ENCODE results near the gene PSG6. TPM values are rescaled to one million over a fixed set of nuclear protein-coding genes. Genes with fewer than 3 reads are reported as not detected.
"Not testable (repeated sequence)": the region's sequence is repeated elsewhere in the genome, so short reads cannot be mapped to it uniquely, and the experiment has no call there.

Gene PSG6
- polyA plus RNA-seq, 1 donor (not counting 4 experiments of a cell fraction or from before 2014, with no cell fraction given), result 0.45 TPM

DNA sequence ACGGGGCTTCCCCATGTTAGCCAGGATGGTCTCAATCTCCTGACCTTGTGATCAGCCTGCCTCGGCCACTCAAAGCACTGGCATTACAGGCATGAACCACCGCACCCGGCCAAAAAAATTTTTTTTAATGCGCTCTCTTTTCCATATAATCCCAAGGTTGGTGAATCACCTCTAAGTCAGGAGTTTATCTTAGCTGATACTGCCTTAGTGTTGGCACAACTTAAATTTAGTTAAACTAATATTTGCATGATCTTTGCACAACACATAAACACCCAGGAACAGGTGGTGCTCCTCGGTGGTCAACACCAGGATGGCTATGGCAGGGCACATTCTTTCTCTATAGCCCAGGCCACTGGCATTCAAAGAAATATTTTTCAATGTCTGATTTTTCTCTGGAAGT lies 43.4 kb upstream of the PSG6 start:
- H3K9me1 ChIP-seq (ENCODE audit: control insufficient read depth, extremely low read depth, insufficient read depth, low read length), result no peaks in the 10 kb centered on the region
- dilution Hi-C loops (cut with MboI; ENCODE audit: extremely low pct_ligation_motif_present, low sequenced_read_pairs), result no loop called here
- no peak overlapping the region for H2AFZ ChIP-seq (ENCODE audit: control insufficient read depth, low read length)
- no peak overlapping the region for H3K4me2 ChIP-seq (ENCODE audit: control insufficient read depth, extremely low read depth, insufficient read depth, low read depth, low read length)
- no peaks in the 10 kb centered on the region for H3K79me2 ChIP-seq (ENCODE audit: control insufficient read depth, insufficient read depth, low read length)
- H3K4me1 ChIP-seq (ENCODE audit: control insufficient read depth, extremely low read depth, insufficient read depth, low read length), result peaks cover 8% of the 10 kb centered on the region
- H3K9ac ChIP-seq (ENCODE audit: control insufficient read depth, extremely low read depth, insufficient read depth, low read length), result no peak overlapping the region
- no peaks in the 10 kb centered on the region for H3K36me3 ChIP-seq (ENCODE audit: control insufficient read depth in 2 of 2, extremely low read depth in 1 of 2, insufficient read depth in 2 of 2, low read length in 2 of 2)
- H3K9me3 ChIP-seq (ENCODE audit: control insufficient read depth, low read depth, low read length), result no peaks in the 10 kb centered on the region
- FAIRE-seq, result no peak
- H4K20me1 ChIP-seq (ENCODE audit: control insufficient read depth, extremely low read depth, insufficient read depth, low read length), result no peaks in the 10 kb centered on the region
- H3K27ac ChIP-seq (ENCODE audit: control insufficient read depth, insufficient read depth, low read length), result no peak overlapping the region
- DNase-seq (ENCODE audit: low read depth, low spot score), result no peak
- no peaks in the 10 kb centered on the region for H3K27me3 ChIP-seq (ENCODE audit: control insufficient read depth, extremely low read depth, insufficient read depth, low read length)
- TF ChIP-seq, protein P1, sequence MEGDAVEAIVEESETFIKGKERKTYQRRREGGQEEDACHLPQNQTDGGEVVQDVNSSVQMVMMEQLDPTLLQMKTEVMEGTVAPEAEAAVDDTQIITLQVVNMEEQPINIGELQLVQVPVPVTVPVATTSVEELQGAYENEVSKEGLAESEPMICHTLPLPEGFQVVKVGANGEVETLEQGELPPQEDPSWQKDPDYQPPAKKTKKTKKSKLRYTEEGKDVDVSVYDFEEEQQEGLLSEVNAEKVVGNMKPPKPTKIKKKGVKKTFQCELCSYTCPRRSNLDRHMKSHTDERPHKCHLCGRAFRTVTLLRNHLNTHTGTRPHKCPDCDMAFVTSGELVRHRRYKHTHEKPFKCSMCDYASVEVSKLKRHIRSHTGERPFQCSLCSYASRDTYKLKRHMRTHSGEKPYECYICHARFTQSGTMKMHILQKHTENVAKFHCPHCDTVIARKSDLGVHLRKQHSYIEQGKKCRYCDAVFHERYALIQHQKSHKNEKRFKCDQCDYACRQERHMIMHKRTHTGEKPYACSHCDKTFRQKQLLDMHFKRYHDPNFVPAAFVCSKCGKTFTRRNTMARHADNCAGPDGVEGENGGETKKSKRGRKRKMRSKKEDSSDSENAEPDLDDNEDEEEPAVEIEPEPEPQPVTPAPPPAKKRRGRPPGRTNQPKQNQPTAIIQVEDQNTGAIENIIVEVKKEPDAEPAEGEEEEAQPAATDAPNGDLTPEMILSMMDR (optimal IDR thresholded peaks at IDR 0.05 in 1 of 3, IDR thresholded peaks at IDR 0.05 in 1 of 3, conservative IDR thresholded peaks at IDR 0.05 in 1 of 3; ENCODE audit: extremely low read depth in 1 of 3, insufficient read depth in 2 of 3, low read length in 3 of 3), result no peak
- TF ChIP-seq EZH2 (IDR thresholded peaks at IDR 0.05; ENCODE audit: low read length), result no peak
- H3K4me3 ChIP-seq (ENCODE audit: control insufficient read depth in 2 of 3, extremely low read depth in 1 of 3, insufficient read depth in 2 of 3, low read depth in 1 of 3, low read length in 3 of 3), result no peak overlapping the region

DNA sequence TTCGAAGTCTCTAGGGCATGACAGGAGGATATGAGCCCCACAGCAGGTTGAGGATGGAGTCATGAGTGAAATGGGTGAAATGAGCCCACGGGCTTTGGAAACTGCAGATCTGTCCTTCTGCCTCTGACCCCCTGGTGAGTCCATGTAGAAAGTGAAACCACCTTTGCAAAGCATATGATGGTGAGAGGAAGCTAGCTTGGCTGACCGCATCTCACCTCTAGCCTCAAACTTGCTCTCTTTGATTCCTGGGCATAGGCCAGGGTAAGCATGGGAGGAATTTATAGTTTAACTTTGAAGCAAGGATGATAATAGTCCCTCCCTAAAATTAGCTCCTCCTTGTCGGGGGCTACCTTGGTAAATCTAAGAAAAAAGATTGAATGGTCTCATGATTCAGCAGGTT lies 34.4 kb upstream of the PSG6 start:
- H3K27me3 ChIP-seq (ENCODE audit: control insufficient read depth, extremely low read depth, insufficient read depth, low read length); FAIRE-seq; H3K4me3 ChIP-seq (ENCODE audit: control insufficient read depth in 2 of 3, extremely low read depth in 1 of 3, insufficient read depth in 2 of 3, low read depth in 1 of 3, low read length in 3 of 3); DNase-seq (ENCODE audit: low read depth, low spot score); dilution Hi-C loops (cut with MboI; ENCODE audit: extremely low pct_ligation_motif_present, low sequenced_read_pairs); H3K27ac ChIP-seq (ENCODE audit: control insufficient read depth, insufficient read depth, low read length); H3K9me3 ChIP-seq (ENCODE audit: control insufficient read depth, low read depth, low read length); H2AFZ ChIP-seq (ENCODE audit: control insufficient read depth, low read length); H3K9ac ChIP-seq (ENCODE audit: control insufficient read depth, extremely low read depth, insufficient read depth, low read length); H3K4me1 ChIP-seq (ENCODE audit: control insufficient read depth, extremely low read depth, insufficient read depth, low read length); H4K20me1 ChIP-seq (ENCODE audit: control insufficient read depth, extremely low read depth, insufficient read depth, low read length); H3K4me2 ChIP-seq (ENCODE audit: control insufficient read depth, extremely low read depth, insufficient read depth, low read depth, low read length); H3K36me3 ChIP-seq (ENCODE audit: control insufficient read depth in 2 of 2, extremely low read depth in 1 of 2, insufficient read depth in 2 of 2, low read length in 2 of 2); H3K9me1 ChIP-seq (ENCODE audit: control insufficient read depth, extremely low read depth, insufficient read depth, low read length); H3K79me2 ChIP-seq (ENCODE audit: control insufficient read depth, insufficient read depth, low read length): not testable (repeated sequence)

DNA sequence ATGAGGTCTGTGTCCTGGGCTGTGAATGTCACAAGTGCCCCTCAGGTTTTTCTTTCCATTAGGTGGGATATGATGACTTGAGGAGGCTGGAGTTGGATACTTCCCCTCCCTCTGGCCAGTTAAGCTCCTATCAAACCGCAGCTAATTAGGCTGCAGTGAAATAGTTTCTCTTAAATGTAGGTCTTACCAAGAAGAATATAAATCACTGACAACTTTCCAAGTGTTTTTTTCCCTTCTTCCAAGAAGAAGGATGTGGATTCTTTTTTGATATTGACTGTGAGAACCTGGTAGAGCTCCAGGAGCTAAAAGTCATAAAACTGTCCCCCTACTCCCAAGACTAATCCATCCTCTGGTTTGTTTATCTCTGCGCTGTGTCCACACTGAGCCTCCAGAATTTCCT lies 33.8 kb upstream of the PSG6 start:
- H3K9me1 ChIP-seq (ENCODE audit: control insufficient read depth, extremely low read depth, insufficient read depth, low read length); H3K36me3 ChIP-seq (ENCODE audit: control insufficient read depth in 2 of 2, extremely low read depth in 1 of 2, insufficient read depth in 2 of 2, low read length in 2 of 2); H3K4me2 ChIP-seq (ENCODE audit: control insufficient read depth, extremely low read depth, insufficient read depth, low read depth, low read length); DNase-seq (ENCODE audit: low read depth, low spot score); H3K9me3 ChIP-seq (ENCODE audit: control insufficient read depth, low read depth, low read length); H3K27me3 ChIP-seq (ENCODE audit: control insufficient read depth, extremely low read depth, insufficient read depth, low read length); H3K4me1 ChIP-seq (ENCODE audit: control insufficient read depth, extremely low read depth, insufficient read depth, low read length); H3K4me3 ChIP-seq (ENCODE audit: control insufficient read depth in 2 of 3, extremely low read depth in 1 of 3, insufficient read depth in 2 of 3, low read depth in 1 of 3, low read length in 3 of 3); H3K9ac ChIP-seq (ENCODE audit: control insufficient read depth, extremely low read depth, insufficient read depth, low read length); H2AFZ ChIP-seq (ENCODE audit: control insufficient read depth, low read length); dilution Hi-C loops (cut with MboI; ENCODE audit: extremely low pct_ligation_motif_present, low sequenced_read_pairs); FAIRE-seq; H3K27ac ChIP-seq (ENCODE audit: control insufficient read depth, insufficient read depth, low read length); H3K79me2 ChIP-seq (ENCODE audit: control insufficient read depth, insufficient read depth, low read length); H4K20me1 ChIP-seq (ENCODE audit: control insufficient read depth, extremely low read depth, insufficient read depth, low read length): not testable (repeated sequence)
